ENCODE results near the gene MKX. TPM values are rescaled to one million over a fixed set of nuclear protein-coding genes. Genes with fewer than 3 reads are reported as not detected.
"Not testable (repeated sequence)": the region's sequence is repeated elsewhere in the genome, so short reads cannot be mapped to it uniquely, and the experiment has no call there.

The MKX gene
- polyA plus RNA-seq, 2 of the 4 experiments (the other 2 are of a cell fraction): 0.03 TPM; not detected in 1

- Histone ChIP-seq H3K4me3 (no peak overlapping the region), H3K9me3 (no peaks in the 10 kb centered on the region), H3K4me1 (no peaks in the 10 kb centered on the region), H3K4me2 (no peak overlapping the region), H3K27ac (no peak overlapping the region)
- WGBS (ENCODE audit: missing lambda C conversion rate): 59% methylated on average over 6 of the region's 6 CpGs
- ChIA-PET CTCF (interaction anchor here (0.6 kb wide), 1 partner anchor 19 kb away, joined by 4 read pairs; no protein-coding TSS in a partner anchor), POLR2A (no interaction called here)
- ATAC-seq: no peak
- DNase-seq (ENCODE audit: low read depth in 1 of 2, low spot score in 1 of 2): no peak
- no peak for FAIRE-seq
- TF ChIP-seq NPAS2 (CRISPR knock-in tag; IDR thresholded peaks at IDR 0.05; ENCODE audit: borderline replicate concordance): no peak
- no peak for TF ChIP-seq MAFK (IDR thresholded peaks at IDR 0.05; ENCODE audit: partially characterized antibody)
- no peak for TF ChIP-seq CTCF (IDR thresholded peaks at IDR 0.05)
- no peak for TF ChIP-seq CEBPB (IDR thresholded peaks at IDR 0.05)
- TF ChIP-seq NFE2L2 (conservative IDR thresholded peaks at IDR 0.05; ENCODE audit: low read length): no peak
- no peak for TF ChIP-seq RAD21 (conservative IDR thresholded peaks at IDR 0.05 in 1 of 2, IDR thresholded peaks at IDR 0.05 in 1 of 2)
- TF ChIP-seq HOXA7 (CRISPR knock-in tag; IDR thresholded peaks at IDR 0.05): no peak
- no peak for TF ChIP-seq CHD2 (IDR thresholded peaks at IDR 0.05; ENCODE audit: low read length, partially characterized antibody)
- TF ChIP-seq HDAC2 (IDR thresholded peaks at IDR 0.05): no peak
- TF ChIP-seq SREBF2 (IDR thresholded peaks at IDR 0.05): no peak
- no peak for TF ChIP-seq FOXS1 (CRISPR knock-in tag; IDR thresholded peaks at IDR 0.05)
- no peak for TF ChIP-seq BCL3 (IDR thresholded peaks at IDR 0.05)
- TF ChIP-seq RNF2 (IDR thresholded peaks at IDR 0.05; ENCODE audit: borderline replicate concordance, low read depth): no peak
Observed at GRCh38 chr10:27683226-27683625, 62.4 kb downstream of the MKX start.

GRCh38 chr10:27681795-27682194 lies 63.8 kb downstream of the MKX start:
- 52% methylated on average over 3 of the region's 3 CpGs for WGBS (ENCODE audit: missing lambda C conversion rate)
- FAIRE-seq, POLR2A ChIA-PET: not testable (repeated sequence)

GRCh38 chr10:27680691-27681605 lies 64.7 kb downstream of the MKX start:
- 47% methylated on average over 14 of the region's 14 CpGs for WGBS (ENCODE audit: missing lambda C conversion rate)
- no peak for FAIRE-seq
- POLR2A ChIA-PET: no interaction called here

More at GRCh38 chr10:27681795-27682194, 63.8 kb downstream of the MKX start:
- H3K9me3 ChIP-seq; H3K4me2 ChIP-seq; CTCF ChIA-PET; H3K27ac ChIP-seq; ATAC-seq; H3K4me1 ChIP-seq; H3K4me3 ChIP-seq; DNase-seq (ENCODE audit: low read depth in 1 of 2, low spot score in 1 of 2): not testable (repeated sequence)

More at GRCh38 chr10:27680691-27681605, 64.7 kb downstream of the MKX start:
- DNase-seq (ENCODE audit: low read depth in 1 of 2, low spot score in 1 of 2) (no peak), ATAC-seq (no peak)
- H3K9me3 ChIP-seq: no peaks in the 10 kb centered on the region
- H3K4me3 ChIP-seq: no peak overlapping the region
- CTCF ChIA-PET: no interaction called here
- no peaks in the 10 kb centered on the region for H3K4me1 ChIP-seq
- no peak overlapping the region for H3K4me2 ChIP-seq
- TF ChIP-seq NR3C1 (IDR thresholded peaks at IDR 0.05) (no peak), NPAS2 (CRISPR knock-in tag; IDR thresholded peaks at IDR 0.05; ENCODE audit: borderline replicate concordance) (no peak), CBX2 (IDR thresholded peaks at IDR 0.05; ENCODE audit: borderline replicate concordance, low read depth) (no peak), RAD21 (conservative IDR thresholded peaks at IDR 0.05 in 1 of 2, IDR thresholded peaks at IDR 0.05 in 1 of 2) (no peak), E2F6 (IDR thresholded peaks at IDR 0.05; ENCODE audit: borderline replicate concordance, low read depth) (no peak), USF2 (IDR thresholded peaks at IDR 0.05) (no peak), RARB (CRISPR knock-in tag; IDR thresholded peaks at IDR 0.05) (no peak), POLR2AphosphoS2 (conservative IDR thresholded peaks at IDR 0.05; ENCODE audit: low read length) (no peak), ZFP36 (IDR thresholded peaks at IDR 0.05; ENCODE audit: borderline replicate concordance, partially characterized antibody) (no peak), HEYL (CRISPR knock-in tag; IDR thresholded peaks at IDR 0.05) (no peak), PHF8 (IDR thresholded peaks at IDR 0.05; ENCODE audit: borderline replicate concordance, low read depth) (no peak)
- H3K27ac ChIP-seq: no peak overlapping the region
